PC-3 (cell line): ENCODE measurements around the gene NRG4.
"Not testable (repeated sequence)": the region's sequence is repeated elsewhere in the genome, so short reads cannot be mapped to it uniquely, and the experiment has no call there.

ENCODE experiments used
- EZH2 ChIP-seq: fragments of 300-600 bp; sonication (generic); IDR thresholded peaks from one replicate; pipeline ENCODE4 v1.6.1; 2017; ENCODE audit warnings: antibody characterized with exemption, mild to moderate bottlenecking, low read length; ENCODE audit not compliant: unreplicated experiment
- EZH2phosphoT487 ChIP-seq: fragments of 300-600 bp; sonication (generic); IDR thresholded peaks from 2 replicates; pipeline ENCODE4 v1.6.1; 2018; ENCODE audit warnings: mild to moderate bottlenecking, antibody characterized with exemption, low read length, borderline replicate concordance
- TF ChIP-seq, protein P1 (sequence below): fragments of 300-600 bp; sonication (generic); conservative IDR thresholded peaks from 2 replicates; pipeline ENCODE4 v1.5.1; 2017; ENCODE audit warnings: antibody characterized with exemption, low read depth, mild to moderate bottlenecking, low read length

DNA sequence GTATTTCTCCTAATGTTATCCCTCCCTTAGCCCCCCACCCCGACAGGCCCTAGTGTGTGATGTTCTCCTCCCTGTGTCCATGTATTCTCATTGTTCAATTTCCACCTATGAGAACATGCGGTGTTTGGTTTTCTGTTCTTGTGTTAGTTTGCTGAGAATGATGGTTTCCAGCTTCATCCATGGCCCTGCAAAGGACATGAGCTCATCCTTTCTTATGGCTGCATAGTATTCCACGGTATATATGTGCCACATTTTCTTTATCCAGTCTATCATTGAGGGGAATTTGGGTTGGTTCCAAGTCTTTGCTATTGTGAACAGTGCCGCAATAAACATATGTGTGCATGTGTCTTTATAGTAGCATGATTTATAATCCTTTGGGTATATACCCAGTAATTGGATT lies 1.2 kb upstream of the NRG4 start:
- TF ChIP-seq, protein P1, sequence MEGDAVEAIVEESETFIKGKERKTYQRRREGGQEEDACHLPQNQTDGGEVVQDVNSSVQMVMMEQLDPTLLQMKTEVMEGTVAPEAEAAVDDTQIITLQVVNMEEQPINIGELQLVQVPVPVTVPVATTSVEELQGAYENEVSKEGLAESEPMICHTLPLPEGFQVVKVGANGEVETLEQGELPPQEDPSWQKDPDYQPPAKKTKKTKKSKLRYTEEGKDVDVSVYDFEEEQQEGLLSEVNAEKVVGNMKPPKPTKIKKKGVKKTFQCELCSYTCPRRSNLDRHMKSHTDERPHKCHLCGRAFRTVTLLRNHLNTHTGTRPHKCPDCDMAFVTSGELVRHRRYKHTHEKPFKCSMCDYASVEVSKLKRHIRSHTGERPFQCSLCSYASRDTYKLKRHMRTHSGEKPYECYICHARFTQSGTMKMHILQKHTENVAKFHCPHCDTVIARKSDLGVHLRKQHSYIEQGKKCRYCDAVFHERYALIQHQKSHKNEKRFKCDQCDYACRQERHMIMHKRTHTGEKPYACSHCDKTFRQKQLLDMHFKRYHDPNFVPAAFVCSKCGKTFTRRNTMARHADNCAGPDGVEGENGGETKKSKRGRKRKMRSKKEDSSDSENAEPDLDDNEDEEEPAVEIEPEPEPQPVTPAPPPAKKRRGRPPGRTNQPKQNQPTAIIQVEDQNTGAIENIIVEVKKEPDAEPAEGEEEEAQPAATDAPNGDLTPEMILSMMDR = not testable (repeated sequence)
- not testable (repeated sequence) for TF ChIP-seq EZH2phosphoT487, EZH2
